ENCODE results near the gene LMO1. TPM values are rescaled to one million over a fixed set of nuclear protein-coding genes. Genes with fewer than 3 reads are reported as not detected.

Gene LMO1
- total RNA-seq, 1 donor from 2014 or later = 2.6 TPM

DNA sequence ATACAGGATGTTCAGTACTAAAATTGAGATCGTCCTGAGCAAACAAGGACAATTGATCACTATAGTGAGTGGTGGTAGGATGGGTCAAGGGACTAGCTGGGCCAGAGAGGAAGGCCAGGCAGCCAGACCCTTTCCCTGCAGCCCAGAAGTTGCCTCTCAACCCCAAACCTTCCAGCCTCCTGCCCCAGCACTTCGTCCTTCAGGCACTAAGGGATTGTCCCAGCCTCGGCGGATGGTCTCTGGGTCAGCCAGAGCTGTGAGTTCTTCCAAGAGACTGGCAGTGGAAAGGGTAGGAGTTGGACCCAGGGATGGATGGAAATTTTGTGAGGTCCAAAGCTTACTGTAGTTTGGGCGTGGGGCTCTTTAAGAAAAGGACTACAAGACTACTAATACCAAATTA lies 3.6 kb upstream of the LMO1 start:
- intact Hi-C loops (cut with micrococcal nuclease) = no loop called here
- DNase-seq (no peak), ATAC-seq (no peak)

DNA sequence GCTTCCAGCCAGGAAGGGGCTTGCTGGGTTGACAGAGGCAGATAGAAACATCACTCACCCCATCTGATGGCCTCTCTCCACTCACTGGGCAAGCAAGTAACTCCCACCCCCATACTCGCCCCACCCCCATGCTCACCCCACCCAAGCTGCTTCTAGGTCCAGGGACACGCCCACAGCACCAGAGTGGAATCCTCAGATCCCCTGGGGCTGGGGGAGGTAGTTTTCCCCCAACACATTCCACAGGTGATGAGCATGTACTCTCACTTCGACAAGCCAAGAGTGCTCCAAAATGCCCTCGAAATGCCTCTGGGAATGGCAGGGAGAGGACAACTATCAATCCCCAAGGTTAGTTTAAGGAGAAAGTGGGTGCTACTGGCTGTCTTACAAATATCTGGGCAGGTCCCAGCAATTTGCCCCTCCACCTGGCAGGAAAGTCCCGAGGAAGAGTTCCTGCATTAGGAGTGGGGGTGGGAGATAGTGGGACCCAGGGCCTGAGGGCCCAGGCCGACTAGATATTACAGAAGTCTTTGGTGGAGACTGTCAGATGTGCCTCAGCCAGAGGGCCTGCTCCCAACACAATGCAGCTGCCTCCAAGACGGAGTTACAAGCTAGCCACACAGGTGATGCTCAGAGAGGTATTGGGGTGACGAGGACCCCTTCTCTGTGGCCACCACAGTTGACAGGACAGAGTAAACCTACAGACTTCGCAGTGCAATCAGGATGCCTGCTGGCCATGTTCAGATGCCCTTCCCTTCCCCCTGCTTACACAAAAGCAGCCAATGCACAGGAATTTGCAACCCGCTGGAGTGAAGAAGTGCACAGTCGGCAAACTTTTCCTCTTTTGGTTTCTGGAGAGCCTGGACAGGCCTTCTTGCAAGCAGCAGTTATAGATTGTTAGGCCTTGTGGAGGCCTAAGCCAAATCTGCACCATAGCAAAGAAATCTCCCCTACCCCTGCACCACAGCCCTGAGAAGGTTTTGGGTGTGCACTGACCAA lies 2.9 kb upstream of the LMO1 start:
- peak; percentile 8 for DNase-seq
- intact Hi-C loops (cut with micrococcal nuclease) = no loop called here
- ATAC-seq = no peak

DNA sequence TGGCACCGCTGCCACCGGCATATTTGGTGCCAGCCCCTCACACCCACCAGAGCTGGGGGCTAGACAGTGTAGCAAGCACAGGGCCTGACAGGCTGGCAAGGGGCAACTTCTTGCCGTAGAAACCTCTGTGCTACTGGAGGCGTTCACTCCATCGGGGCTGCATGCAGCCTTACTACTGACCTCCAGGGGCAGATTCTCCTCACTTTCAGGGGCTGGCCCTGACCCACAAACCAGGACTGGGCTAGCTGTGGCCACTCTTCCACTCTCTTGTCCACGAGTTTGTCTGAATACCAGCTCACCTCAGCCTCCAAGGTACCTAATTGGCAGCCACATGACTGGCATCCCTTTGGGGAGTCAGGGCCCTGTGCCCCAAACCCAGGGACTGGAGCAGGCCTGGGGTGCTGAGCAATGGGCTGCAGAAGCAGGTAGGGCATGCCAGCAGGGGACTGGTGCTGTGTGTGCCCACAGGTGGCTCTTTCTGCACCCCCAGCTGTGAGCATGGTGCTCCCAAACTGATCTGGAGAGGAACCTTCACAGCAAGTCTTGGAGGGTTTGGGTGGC lies 2.1 kb upstream of the LMO1 start:
- ATAC-seq (no peak), DNase-seq (no peak)
- intact Hi-C loops (cut with micrococcal nuclease) = no loop called here

DNA sequence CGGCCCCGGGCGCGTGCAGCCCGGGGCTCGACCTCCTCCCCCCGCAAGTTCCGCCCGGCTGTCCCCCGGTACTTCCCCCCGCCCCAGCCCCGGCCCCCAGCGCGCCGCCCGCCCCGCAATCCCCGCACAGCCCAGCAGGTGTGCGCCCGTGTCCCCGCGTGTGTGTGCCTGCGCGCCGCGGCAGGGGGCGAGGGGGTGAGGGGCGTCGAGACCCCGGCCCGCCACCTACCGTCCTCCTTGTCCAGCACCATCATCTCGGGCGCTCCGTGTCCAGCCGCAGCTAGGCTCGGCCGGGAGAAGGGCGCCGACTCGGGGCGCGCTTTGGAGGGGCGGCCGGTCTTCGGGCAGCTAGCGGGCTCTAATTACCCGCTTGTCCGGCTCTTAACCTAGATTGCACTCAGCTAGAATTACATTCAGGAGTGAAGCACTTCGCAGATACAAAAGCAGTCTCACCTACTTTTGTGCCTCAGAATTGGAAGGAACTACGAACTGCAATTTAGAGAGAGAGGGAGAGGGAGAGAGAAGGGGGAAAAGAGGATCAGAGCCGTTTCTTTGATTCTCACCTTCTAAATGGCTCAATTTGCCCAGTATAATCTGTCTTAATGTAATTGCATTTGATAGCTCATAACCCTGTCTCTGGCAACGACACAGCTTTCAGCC lies 439 bp downstream of the LMO1 start:
- intact Hi-C loops (cut with micrococcal nuclease) = no loop called here
- DNase-seq = no peak
- ATAC-seq = peak; percentile 29

DNA sequence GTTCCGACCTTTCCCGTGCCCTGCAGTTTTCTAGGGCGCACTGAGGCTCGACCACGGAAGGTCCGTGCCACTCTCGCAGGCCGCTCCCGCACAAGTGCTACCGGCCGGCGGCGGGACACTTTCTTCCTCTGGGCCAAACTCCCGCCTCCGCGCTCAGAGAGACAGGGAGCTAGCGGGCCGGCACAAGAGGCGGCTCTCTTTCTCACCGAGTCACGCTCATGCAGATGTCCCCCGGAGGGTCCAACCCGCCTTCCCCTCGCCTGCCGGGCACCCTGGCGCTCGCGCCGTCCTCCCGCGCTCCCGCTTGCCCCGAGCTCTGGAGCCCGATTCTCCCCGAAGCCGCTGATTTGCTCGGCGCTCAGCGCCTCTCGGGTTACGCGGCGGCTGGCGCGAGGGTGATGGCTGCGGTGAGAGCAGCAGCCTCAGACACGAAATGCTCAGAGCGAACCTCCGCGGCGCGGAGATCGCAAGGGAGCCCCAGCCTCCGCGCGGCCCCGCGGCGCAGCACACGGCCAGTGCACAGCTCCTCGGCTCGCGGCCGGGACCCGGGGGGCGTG lies 1.0 kb downstream of the LMO1 start:
- ATAC-seq (peak; percentile 46), DNase-seq (peak; percentile 72)
- intact Hi-C loops (cut with micrococcal nuclease) = no loop called here

DNA sequence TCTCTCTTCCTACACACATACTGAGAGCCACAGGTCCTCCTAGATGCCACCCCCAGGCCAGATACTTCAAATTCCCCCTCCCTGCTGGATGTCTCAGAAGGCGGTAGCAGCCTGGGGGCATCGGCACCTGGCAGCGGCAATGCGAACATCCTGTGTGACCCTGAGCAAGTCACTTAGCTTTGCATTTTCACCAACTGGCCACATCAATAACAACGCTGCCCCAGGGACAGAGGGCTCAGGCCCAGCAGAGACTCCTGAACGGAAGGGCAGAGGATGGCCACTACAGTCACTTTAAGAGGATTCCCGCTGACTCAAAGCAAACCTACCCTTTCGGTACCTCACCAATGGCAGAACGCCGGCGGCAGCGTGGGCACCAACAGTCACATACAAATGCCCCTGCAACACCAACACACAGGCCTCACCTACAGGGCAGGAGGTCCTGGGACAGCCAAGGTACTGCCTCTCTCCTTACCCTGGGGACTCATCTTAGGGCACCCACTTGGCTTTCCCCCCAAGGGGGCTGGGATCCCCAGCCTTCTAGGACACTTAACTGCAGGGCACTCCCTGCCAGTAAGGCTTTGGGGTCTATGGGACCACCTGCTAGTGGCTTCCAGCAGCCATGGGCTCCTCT lies 1.6 kb downstream of the LMO1 start:
- no peak for DNase-seq
- intact Hi-C loops (cut with micrococcal nuclease) = no loop called here
- ATAC-seq = no peak

DNA sequence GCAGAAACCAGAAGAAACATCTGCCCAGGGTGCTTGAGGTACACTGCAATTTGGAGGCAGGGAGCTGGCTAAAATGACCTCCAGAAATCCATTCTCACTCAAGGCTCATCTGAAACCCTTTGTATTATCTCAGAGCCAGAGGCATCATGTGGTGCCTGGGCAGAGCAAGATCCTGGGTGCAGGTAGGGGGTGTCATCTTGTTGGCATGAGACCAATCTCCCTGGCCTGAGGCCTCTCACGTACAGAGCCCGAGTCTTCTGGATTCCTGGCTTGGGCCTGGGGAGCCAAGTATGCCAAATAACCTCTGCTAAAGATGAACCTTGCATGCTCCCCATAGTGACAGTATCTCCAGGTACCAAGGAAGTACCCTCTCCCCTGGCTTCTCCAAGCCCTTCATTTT lies 2.4 kb downstream of the LMO1 start:
- DNase-seq (no peak), ATAC-seq (no peak)
- intact Hi-C loops (cut with micrococcal nuclease) = no loop called here

DNA sequence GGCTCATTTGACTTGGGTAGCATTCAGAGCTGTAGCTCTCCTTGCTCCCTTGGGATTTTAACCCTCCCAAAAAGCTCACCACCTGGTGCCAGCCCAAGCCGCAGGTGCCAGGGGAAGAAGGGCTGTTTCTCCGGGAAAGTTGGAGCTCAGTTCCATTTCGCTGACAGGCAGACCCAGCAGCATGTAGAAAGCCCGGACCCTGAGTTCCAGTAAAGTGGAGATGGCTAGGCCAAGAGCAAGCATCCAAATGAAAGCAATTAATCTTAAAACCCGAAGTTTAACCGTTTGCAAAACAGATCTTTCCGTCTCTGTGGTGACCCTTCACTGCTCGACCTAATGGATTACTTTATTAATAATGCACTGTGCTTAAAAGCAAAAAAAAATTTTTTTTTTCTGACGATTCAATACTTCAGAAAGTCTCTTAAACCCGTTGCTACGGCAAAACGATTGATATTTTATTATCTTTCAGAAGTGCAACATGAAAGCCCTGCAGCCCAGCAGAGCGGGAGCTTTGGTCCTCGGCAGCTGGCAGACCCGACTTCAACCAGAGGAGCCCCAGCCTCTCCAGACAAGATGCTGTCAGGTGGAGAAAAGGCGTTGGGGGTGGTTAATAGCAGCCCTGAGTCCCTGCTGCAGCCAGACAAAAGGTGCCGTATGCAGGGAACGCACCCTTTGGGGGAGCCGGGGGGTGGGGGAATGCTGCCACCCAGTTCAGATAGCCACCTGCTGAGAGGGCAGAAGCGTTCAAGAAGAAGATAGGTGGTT lies 3.3 kb downstream of the LMO1 start:
- intact Hi-C loops (cut with micrococcal nuclease) = no loop called here
- ATAC-seq (no peak), DNase-seq (peak; percentile 9)

DNA sequence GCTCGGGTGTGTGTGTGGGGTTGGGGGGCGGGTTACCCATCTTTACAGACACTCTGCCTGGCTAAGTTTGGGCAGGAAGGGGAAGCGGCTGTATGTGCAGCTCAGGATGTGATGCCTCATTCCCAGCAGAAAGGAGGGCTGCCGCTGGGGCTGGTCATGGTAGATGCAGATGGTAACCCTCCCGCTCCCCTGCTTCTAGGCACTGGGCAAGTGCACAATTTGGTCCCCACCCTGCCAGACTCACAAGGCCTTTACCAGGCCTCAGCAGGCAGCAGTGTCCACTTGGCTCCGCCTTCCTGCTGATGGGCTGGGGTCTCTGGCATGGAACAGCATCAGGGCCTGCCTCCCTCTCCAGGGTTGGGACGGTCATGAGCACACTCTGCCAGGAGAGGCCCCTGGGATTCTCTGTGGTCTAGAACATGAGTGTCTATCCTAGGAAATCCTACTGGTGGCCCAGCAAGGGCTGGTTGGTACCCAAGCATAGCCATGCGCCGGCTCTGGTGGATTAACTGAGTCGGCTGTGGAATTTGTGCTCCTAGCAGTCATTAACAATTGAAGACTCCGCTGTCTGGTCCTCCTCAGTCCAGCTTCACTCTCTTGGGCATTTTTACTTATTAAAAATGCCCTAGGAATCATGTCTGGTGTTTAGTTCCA lies 4.2 kb downstream of the LMO1 start:
- intact Hi-C loops (cut with micrococcal nuclease) = no loop called here
- DNase-seq (peak; percentile 13), ATAC-seq (no peak)

DNA sequence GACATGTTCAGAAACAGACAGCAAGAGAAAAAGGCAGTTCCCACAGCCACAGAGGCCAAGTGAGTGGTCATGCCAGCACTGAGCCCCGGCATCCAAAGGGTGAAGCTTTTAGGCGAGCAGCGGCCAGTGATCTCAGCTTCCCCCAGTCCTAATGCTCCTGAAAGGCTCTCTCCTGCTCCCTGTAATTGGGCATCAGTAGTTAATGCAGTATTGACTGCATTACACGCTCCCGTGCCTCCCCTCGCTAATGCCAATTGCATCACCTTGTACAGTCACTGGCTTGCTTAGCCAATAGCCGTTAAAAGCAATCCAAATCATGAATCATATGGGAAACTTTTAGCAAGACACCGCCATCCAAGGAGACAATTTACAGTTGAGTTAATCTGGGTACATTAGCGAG lies 4.9 kb downstream of the LMO1 start:
- ATAC-seq (peak; percentile 53), DNase-seq (peak; percentile 18)
- intact Hi-C loops (cut with micrococcal nuclease) = no loop called here

DNA sequence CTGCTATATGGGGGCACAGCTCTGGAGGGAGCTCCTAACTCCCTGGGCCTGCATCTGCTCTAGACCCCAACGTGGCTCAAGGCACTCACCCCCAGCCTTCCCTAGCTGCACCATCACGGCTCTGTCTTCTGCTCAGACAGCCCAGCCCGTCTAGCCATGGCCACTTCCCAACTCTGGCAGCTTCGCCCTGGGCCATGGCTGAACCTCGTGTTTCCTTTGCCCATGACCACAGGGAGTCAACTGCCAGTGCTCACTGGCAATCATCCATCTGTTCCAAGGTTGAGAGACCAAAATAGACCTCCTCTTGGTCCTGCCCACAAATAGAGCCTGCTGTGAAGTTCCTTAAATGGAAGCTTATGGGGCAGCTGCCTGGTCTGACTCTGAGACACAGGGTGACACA lies 5.4 kb downstream of the LMO1 start:
- DNase-seq = peak; percentile 35
- intact Hi-C loops (cut with micrococcal nuclease) = no loop called here
- ATAC-seq = peak; percentile 81

DNA sequence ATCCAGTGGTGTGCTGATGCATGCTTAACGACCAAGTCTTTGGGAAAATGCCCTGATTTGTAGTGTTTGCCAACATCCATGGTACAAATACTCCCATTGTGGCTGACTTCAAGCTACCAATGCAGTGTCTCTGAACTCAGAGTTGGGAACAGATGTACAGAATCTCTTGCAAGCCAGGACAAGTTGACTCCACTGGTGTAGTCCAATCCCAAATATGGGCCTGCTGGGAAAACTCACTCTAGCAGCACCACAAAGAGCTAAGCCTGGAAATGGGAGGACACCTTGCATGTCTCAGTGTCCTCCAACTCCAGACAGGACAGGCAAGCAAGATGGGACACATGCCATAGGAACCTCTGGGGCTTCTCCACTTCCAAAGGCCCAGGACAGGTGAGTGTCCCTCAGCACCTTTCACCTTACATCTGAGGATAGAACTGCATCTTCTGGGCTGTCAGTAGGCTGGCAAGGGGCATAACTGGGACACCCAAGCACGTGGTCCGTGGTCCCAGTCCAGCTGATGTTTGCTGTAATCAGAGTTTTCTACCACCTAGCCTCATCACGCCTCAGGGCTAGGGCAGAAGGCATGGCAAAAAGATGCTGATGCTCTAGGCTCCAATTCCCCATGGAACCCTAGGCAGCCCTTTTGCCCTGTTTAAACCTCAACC lies 6.5 kb downstream of the LMO1 start:
- no peak for ATAC-seq
- DNase-seq = peak; percentile 5
- intact Hi-C loops (cut with micrococcal nuclease) = no loop called here

DNA sequence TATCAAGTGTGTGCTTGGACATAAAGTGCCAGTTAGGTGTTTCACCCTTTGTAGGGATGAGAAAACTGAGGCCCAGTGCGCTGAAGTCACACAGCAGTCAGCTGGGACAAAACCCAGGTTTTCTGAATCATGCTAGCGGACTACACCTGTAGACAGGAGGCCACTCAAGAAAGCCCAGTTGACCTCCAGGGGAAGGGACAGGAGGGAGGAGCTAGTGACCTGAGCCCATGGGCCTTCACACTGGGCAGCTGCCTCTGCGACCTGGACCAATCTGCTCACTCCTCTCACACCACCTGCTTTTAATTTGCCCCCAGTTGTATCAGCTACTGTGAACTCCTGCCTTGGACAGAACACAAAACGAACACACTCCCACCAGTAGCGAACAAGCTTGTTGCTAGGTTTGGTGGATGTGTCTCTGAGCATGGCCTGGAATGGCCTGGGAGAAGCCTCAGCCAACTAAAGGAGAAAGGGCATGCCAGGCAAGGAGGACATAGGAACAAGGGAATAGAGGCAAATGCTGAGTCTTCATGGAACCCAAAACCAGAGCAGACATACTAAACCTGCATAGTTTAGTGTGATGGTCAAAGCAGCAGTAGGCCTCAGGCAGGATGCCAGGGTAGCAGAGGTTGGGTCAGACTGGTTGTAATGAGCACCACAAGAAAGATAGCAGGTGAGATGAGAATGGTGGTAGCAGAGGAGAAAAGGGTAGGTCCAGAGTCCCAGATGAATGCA lies 7.2 kb downstream of the LMO1 start:
- ATAC-seq = no peak
- DNase-seq = peak; percentile 9
- intact Hi-C loops (cut with micrococcal nuclease) = no loop called here

DNA sequence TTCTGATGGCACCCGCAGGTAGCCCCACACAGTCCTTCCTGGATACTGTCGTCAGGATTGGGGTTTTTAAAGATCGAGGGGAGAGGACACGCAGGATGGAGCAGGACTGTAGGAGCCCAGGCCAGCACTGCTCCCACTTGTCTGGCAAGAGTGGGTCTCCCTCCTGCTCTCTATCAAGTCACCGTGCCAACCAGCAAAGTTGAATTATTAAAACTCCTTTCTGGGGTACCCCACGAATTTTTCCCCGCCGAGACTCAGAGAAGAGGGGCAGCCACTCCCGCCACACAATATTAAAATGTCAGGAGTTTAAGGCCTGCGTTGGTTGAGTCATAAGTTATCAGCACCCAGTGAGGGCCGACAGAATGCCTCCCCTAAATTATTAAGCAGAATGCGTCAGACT lies 10.1 kb downstream of the LMO1 start:
- no peak for ATAC-seq
- intact Hi-C loops (cut with micrococcal nuclease) = no loop called here
- DNase-seq = no peak

DNA sequence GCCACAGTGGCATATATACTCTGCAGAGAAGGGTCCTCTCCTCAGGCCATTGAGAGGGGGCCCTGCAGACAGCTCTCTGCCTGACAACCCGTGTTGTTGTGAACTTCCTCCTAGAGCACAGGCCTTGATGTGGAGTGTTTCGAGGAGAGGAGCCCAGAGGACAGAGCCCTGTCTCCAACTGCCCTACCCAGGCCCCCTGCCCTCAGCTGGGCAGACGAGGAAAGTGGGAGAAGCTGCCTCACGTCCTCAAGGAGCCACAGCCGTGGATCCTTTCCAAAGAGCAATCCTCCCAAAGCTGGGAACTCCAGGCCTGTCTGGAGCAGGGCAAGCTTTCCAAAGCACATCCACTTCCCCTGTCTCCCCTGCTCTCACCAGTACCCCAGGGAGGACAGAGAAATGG lies 10.7 kb downstream of the LMO1 start:
- DNase-seq = no peak
- intact Hi-C loops (cut with micrococcal nuclease) = no loop called here
- ATAC-seq = no peak

DNA sequence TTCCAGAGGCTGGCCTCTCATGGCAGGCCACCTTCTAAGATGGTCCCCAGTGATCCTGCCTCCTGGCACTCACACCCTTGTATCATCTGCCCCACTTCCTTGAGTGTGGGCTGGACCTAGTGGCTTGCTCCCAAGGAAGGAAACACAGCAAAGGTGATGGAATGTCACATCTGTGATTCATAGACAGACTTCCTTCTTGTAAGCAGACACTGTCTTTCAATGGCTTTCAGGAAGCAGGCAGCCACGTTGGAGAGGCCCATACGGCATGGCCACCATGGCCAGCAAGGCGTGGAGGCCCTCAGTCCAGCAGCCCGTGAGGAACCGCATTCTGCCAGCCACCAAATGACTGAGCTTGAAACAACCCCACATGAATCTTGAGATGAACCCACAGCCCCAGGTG lies 11.3 kb downstream of the LMO1 start:
- ATAC-seq = no peak
- DNase-seq = no peak
- intact Hi-C loops (cut with micrococcal nuclease) = no loop called here

DNA sequence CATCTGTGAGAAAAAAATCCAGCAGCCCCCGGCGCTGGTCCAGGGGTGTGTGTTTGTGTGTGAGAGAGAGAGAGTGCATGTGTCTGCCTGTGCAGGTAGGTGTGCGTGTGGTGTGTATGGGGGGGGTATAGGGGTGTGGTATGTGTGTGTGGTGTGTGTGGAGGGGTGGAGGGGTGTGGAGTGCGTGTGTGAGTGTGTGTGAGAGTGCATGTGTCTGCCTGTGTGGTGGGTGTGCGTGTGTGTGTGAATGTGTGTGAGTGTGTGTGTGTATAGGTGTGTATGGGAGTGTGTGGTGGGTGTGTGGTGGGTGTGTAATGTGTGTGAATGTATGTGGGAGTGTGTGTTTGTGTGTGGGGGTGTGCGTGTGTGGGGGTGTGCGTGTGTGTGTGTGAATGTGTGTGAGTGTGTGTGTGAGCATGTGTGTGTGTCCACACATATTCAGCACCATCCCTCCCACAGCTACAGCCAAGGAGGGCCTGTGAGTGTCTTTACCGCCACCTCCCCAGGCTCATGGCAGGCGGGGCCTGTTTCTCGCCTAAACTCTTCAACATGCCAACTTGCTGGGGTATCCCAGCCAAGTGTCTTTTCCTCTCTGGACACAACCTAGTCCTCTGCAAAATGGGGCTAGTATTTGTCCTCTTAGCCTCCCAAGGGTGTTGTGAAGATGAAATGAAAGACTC lies 11.9 kb downstream of the LMO1 start:
- DNase-seq (no peak), ATAC-seq (no peak)
- intact Hi-C loops (cut with micrococcal nuclease) = no loop called here

All from left ventricle myocardium superior (tissue), 1 donor.